Mesenchymal stem cell (in vitro differentiated cells and primary cell): ENCODE results near the gene SFSWAP.
"Not testable (repeated sequence)": the region's sequence is repeated elsewhere in the genome, so short reads cannot be mapped to it uniquely, and the experiment has no call there.

Experiments used
- DNase-seq: peaks from one replicate; pipeline ENCODE4 v3.0.0-alpha.2; 2013
- H2AFZ ChIP-seq: one replicate; pipeline ENCODE4 v1.6.1; 2013; ENCODE audit warnings: low read depth, mild to moderate bottlenecking, control low read depth, inconsistent platforms, low read length, moderate library complexity
- H2AK5ac ChIP-seq: 2 replicates; pipeline ENCODE4 v1.6.1; 2013; ENCODE audit warnings: low read length, moderate library complexity, mild to moderate bottlenecking, inconsistent platforms; ENCODE audit not compliant: severe bottlenecking
- H2BK120ac ChIP-seq: one replicate; pipeline ENCODE4 v1.6.1; 2013; ENCODE audit warnings: low read depth, mild to moderate bottlenecking, inconsistent platforms, low read length, moderate library complexity
- H2BK12ac ChIP-seq, 2 experiments: one replicate each; pipeline ENCODE4 v1.6.1; 2013; ENCODE audit warnings: inconsistent platforms in 2 of 2, low read length in 2 of 2, mild to moderate bottlenecking in 2 of 2, moderate library complexity in 2 of 2, control low read depth in 1 of 2
- H2BK15ac ChIP-seq: one replicate; pipeline ENCODE4 v1.6.1; 2013; ENCODE audit warnings: mild to moderate bottlenecking, low read depth, inconsistent platforms; ENCODE audit not compliant: poor library complexity, severe bottlenecking
- H2BK5ac ChIP-seq: 2 replicates; pipeline ENCODE4 v1.6.1; 2013; ENCODE audit warnings: low read depth, mild to moderate bottlenecking, low read length, control low read depth, inconsistent platforms; ENCODE audit not compliant: poor library complexity, severe bottlenecking
- H3K14ac ChIP-seq, 2 experiments: one replicate each; pipeline ENCODE4 v1.6.1; 2013; ENCODE audit warnings: inconsistent platforms in 2 of 2, low read length in 2 of 2, control low read depth in 1 of 2, mild to moderate bottlenecking in 1 of 2, moderate library complexity in 1 of 2
- H3K18ac ChIP-seq, 2 experiments: one replicate each; pipeline ENCODE4 v1.6.1; 2013; ENCODE audit warnings: inconsistent platforms in 2 of 2, low read length in 2 of 2, control low read depth in 1 of 2, low read depth in 1 of 2, mild to moderate bottlenecking in 1 of 2
- H3K23ac ChIP-seq, 2 experiments: one replicate each; pipeline ENCODE4 v1.6.1; 2013; ENCODE audit warnings: inconsistent platforms in 2 of 2, low read length in 2 of 2, mild to moderate bottlenecking in 2 of 2, moderate library complexity in 2 of 2, control low read depth in 1 of 2
- H3K27ac ChIP-seq: 2 replicates; pipeline ENCODE4 v1.5.1; 2013; ENCODE audit warnings: mild to moderate bottlenecking, moderate library complexity, low read length, control low read depth, inconsistent platforms; ENCODE audit not compliant: poor library complexity, severe bottlenecking
- H3K27me3 ChIP-seq, 2 experiments: 2 replicates each; pipeline versions ENCODE4 v1.6.1 to v1.7.0; 2013; ENCODE audit warnings: low read length in 2 of 2, mild to moderate bottlenecking in 2 of 2, moderate library complexity in 2 of 2, control low read depth in 1 of 2, inconsistent platforms in 1 of 2; ENCODE audit not compliant: control insufficient read depth in 1 of 2, insufficient read depth in 1 of 2
- H3K36me3 ChIP-seq, 2 experiments: 2 replicates each; pipeline versions ENCODE4 v1.6.1 to v1.7.0; 2013; ENCODE audit warnings: low read length in 2 of 2, control low read depth in 1 of 2, inconsistent platforms in 1 of 2, low read depth in 1 of 2, mild to moderate bottlenecking in 1 of 2; ENCODE audit not compliant: insufficient read depth in 2 of 2, control insufficient read depth in 1 of 2
- H3K4ac ChIP-seq, 2 experiments: one replicate each; pipeline ENCODE4 v1.6.1; 2013; ENCODE audit warnings: inconsistent platforms in 2 of 2, low read length in 2 of 2, mild to moderate bottlenecking in 2 of 2, moderate library complexity in 2 of 2, control low read depth in 1 of 2, low read depth in 1 of 2
- H3K4me1 ChIP-seq: 2 replicates; pipeline ENCODE4 v1.6.1; 2013; ENCODE audit warnings: low read depth, low read length, control low read depth; ENCODE audit not compliant: control insufficient read depth, insufficient read depth
- H3K4me2 ChIP-seq: 2 replicates; pipeline ENCODE4 v1.6.1; 2013; ENCODE audit warnings: low read length, mild to moderate bottlenecking, inconsistent platforms; ENCODE audit not compliant: poor library complexity, severe bottlenecking
- H3K4me3 ChIP-seq, 2 experiments: 2 replicates each; pipeline versions ENCODE4 v1.5.1 to v1.7.0; 2013; ENCODE audit warnings: low read length in 2 of 2, mild to moderate bottlenecking in 2 of 2, control low read depth in 1 of 2, low read depth in 1 of 2; ENCODE audit not compliant: insufficient read depth in 1 of 2
- H3K79me1 ChIP-seq: replicated peaks from 2 replicates; pipeline ENCODE4 v1.6.1; 2013; ENCODE audit warnings: mild to moderate bottlenecking, control low read depth, low read length, inconsistent platforms; ENCODE audit not compliant: poor library complexity, severe bottlenecking
- H3K9ac ChIP-seq: 2 replicates; pipeline ENCODE4 v1.7.0; 2013; ENCODE audit warnings: mild to moderate bottlenecking, low read length, moderate library complexity
- H3K9me3 ChIP-seq: 2 replicates; pipeline ENCODE4 v1.7.0; 2013; ENCODE audit warnings: mild to moderate bottlenecking, low read length; ENCODE audit not compliant: control insufficient read depth
- H4K8ac ChIP-seq: one replicate; pipeline ENCODE4 v1.6.1; 2013; ENCODE audit warnings: inconsistent platforms, mild to moderate bottlenecking, low read length, moderate library complexity
- H4K91ac ChIP-seq: one replicate; pipeline ENCODE4 v1.6.1; 2013; ENCODE audit warnings: mild to moderate bottlenecking, low read length, inconsistent platforms
- WGBS: methylation state at CpG from one replicate; pipeline ENCODE4 v1.1.7; 2013; ENCODE audit warnings: mixed read lengths; 5-methylcytosine and 5-hydroxymethylcytosine counted together

Gene SFSWAP

DNA sequence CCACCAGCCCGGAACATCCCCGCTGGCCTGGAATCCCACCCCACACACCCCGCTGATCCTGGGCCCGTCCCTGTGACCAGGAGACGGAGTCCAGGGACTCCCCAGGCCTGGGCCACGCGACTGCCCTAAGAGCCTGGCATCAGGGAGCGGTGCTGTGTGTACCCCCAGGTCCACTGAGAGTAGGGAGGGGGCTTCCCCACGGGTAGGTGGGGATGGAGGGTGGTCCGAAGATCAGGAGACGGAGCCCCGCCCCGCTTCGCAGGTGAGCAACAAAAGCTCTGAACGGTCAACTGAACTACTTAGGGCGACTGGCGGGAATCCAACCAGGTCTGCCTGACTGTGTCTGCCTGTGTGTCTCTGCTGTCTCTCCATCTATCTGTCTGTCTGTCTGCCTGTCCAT lies 45.2 kb upstream of the SFSWAP start:
- not testable (repeated sequence) for H3K9ac ChIP-seq, H2BK120ac ChIP-seq, H3K23ac ChIP-seq, H3K4me2 ChIP-seq, H3K4ac ChIP-seq, H3K4me1 ChIP-seq, H4K8ac ChIP-seq, H3K14ac ChIP-seq, H3K4me3 ChIP-seq, DNase-seq, H2BK15ac ChIP-seq, H2BK5ac ChIP-seq, H3K36me3 ChIP-seq, H3K27ac ChIP-seq, H2BK12ac ChIP-seq, H3K9me3 ChIP-seq, H2AFZ ChIP-seq, H4K91ac ChIP-seq, H3K79me1 ChIP-seq, H3K18ac ChIP-seq, H2AK5ac ChIP-seq
- 79% methylated on average over 17 of the region's 17 CpGs for WGBS
- H3K27me3 ChIP-seq = peaks cover 0 to 24% of the 10 kb centered on the region in 2 experiments

GRCh38 chr12:131666486-131666885 lies 44.4 kb upstream of the SFSWAP start:
- not testable (repeated sequence) for H2BK12ac ChIP-seq, H3K9me3 ChIP-seq, H3K18ac ChIP-seq, H3K14ac ChIP-seq, H4K91ac ChIP-seq, H3K27ac ChIP-seq, H3K9ac ChIP-seq, H4K8ac ChIP-seq, H3K4me1 ChIP-seq, H3K79me1 ChIP-seq, H3K4me3 ChIP-seq, H2BK120ac ChIP-seq, H3K4me2 ChIP-seq, H2BK5ac ChIP-seq, DNase-seq, H3K23ac ChIP-seq, H3K36me3 ChIP-seq, H2AK5ac ChIP-seq, H2AFZ ChIP-seq, H2BK15ac ChIP-seq, H3K4ac ChIP-seq
- 90% methylated on average over 5 of the region's 12 CpGs for WGBS
- peaks cover 0 to 32% of the 10 kb centered on the region in 2 experiments for H3K27me3 ChIP-seq

GRCh38 chr12:131666978-131667601 lies 43.8 kb upstream of the SFSWAP start:
- H2BK120ac ChIP-seq, H3K4me3 ChIP-seq, H3K18ac ChIP-seq, H2AFZ ChIP-seq, H2BK15ac ChIP-seq, H3K4me1 ChIP-seq, H3K36me3 ChIP-seq, H4K8ac ChIP-seq, H3K9me3 ChIP-seq, H3K79me1 ChIP-seq, H3K23ac ChIP-seq, DNase-seq, H2BK5ac ChIP-seq, H2AK5ac ChIP-seq, H4K91ac ChIP-seq, H3K14ac ChIP-seq, H3K4me2 ChIP-seq, H3K9ac ChIP-seq, H3K27ac ChIP-seq, H2BK12ac ChIP-seq, H3K4ac ChIP-seq: not testable (repeated sequence)
- peaks cover 0 to 38% of the 10 kb centered on the region in 2 experiments for H3K27me3 ChIP-seq
- 81% methylated on average over 6 of the region's 12 CpGs for WGBS

DNA sequence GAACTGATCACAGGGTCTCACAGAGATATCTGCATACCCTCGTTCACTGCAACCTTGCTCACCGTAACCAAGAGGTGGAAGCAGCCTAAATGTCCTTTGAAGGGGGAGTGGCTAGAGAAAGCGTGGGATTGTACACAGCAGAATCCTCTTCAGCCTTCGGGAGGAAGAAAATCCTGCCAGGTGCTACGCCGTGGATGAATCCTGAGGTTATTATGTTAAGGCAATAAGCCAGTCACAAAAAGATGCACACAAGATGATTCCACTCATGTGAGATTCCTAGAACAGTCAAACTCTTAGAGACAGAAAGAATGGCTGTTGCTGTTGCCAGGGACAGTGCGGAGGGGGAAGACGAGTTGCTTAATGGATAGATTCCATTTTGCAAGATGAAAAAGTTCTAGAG lies 39.6 kb upstream of the SFSWAP start:
- WGBS = 69% methylated on average over 6 of the region's 8 CpGs
- Histone ChIP-seq H3K18ac (no peak overlapping the region), H3K9ac (no peak overlapping the region), H4K91ac (no peak overlapping the region), H3K14ac (no peak overlapping the region), H2BK120ac (no peak overlapping the region), H3K4me2 (no peak overlapping the region), H3K4me1 (no peaks in the 10 kb centered on the region), H3K79me1 (no peaks in the 10 kb centered on the region), H3K9me3 (no peaks in the 10 kb centered on the region), H3K23ac (no peak overlapping the region), H3K4me3 (no peak overlapping the region), H3K4ac (no peak overlapping the region), H3K36me3 (no peaks in the 10 kb centered on the region), H2BK12ac (no peak overlapping the region), H4K8ac (no peak overlapping the region), H2BK15ac (no peak overlapping the region), H2AK5ac (no peak overlapping the region), H2BK5ac (no peak overlapping the region), H3K27me3 (peaks cover 3 to 58% of the 10 kb centered on the region in 2 experiments), H3K27ac (no peak overlapping the region), H2AFZ (no peak overlapping the region)
- DNase-seq = no peak
